HL-60 (cell line): ENCODE measurements around the gene C16orf86.

ENCODE experiments used
- CTCF ChIP-seq: IDR thresholded peaks from one replicate; pipeline ENCODE4 v1.5.1; 2011; ENCODE audit warnings: low read length, control low read depth, inconsistent platforms; ENCODE audit not compliant: insufficient read depth
- POLR2AphosphoS5 ChIP-seq: IDR thresholded peaks from 2 replicates; pipeline ENCODE4 v1.6.1; 2012; ENCODE audit warnings: low read depth
- TF ChIP-seq, protein P1 (sequence below): IDR thresholded peaks from 2 replicates; pipeline ENCODE4 v1.6.1; 2012; ENCODE audit warnings: low read depth; ENCODE audit not compliant: insufficient replicate concordance

- TF ChIP-seq CTCF (peak; percentile 9), POLR2AphosphoS5 (no peak)
- TF ChIP-seq, protein P1, sequence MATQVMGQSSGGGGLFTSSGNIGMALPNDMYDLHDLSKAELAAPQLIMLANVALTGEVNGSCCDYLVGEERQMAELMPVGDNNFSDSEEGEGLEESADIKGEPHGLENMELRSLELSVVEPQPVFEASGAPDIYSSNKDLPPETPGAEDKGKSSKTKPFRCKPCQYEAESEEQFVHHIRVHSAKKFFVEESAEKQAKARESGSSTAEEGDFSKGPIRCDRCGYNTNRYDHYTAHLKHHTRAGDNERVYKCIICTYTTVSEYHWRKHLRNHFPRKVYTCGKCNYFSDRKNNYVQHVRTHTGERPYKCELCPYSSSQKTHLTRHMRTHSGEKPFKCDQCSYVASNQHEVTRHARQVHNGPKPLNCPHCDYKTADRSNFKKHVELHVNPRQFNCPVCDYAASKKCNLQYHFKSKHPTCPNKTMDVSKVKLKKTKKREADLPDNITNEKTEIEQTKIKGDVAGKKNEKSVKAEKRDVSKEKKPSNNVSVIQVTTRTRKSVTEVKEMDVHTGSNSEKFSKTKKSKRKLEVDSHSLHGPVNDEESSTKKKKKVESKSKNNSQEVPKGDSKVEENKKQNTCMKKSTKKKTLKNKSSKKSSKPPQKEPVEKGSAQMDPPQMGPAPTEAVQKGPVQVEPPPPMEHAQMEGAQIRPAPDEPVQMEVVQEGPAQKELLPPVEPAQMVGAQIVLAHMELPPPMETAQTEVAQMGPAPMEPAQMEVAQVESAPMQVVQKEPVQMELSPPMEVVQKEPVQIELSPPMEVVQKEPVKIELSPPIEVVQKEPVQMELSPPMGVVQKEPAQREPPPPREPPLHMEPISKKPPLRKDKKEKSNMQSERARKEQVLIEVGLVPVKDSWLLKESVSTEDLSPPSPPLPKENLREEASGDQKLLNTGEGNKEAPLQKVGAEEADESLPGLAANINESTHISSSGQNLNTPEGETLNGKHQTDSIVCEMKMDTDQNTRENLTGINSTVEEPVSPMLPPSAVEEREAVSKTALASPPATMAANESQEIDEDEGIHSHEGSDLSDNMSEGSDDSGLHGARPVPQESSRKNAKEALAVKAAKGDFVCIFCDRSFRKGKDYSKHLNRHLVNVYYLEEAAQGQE: no peak
Measured at GRCh38 chr16:67668495-67669157, 2.0 kb downstream of the C16orf86 start.
